HepG2 (cell line): ENCODE data around the gene SMAD1. TPM values are rescaled to one million over a fixed set of nuclear protein-coding genes. Genes with fewer than 3 reads are reported as not detected.

Experiments
- ATAC-seq: fragments of 200-7000 bp; cut with Tn5 transposase; 3 replicates; pipeline ENCODE4 v1.9.1; 2020; ENCODE audit warnings: mild to moderate bottlenecking, moderate library complexity
- BruUV-seq: library from RNA; stranded (reverse); fragments of 400-500 nt; replicated peaks from 2 replicates; lab custom pipeline; 2021; lab: Mats Ljungman, UMichigan
- CTCF ChIA-PET: fragments of 300-600 bp; formaldehyde crosslinking; extraction: SDS; loops from one replicate; lab custom pipeline; 2021; ENCODE audit warnings: low total read pairs, inconsistent platforms, low intra/inter-chr PET ratio; lab: Yijun Ruan, JAX
- POLR2A ChIA-PET: fragments of 350-600 bp; sonication (Branson Sonifier 250); formaldehyde crosslinking; loops from one replicate; lab custom pipeline; 2020; ENCODE audit warnings: antibody characterized with exemption, inconsistent platforms; lab: Yijun Ruan, JAX
- DNase-seq: peaks from one replicate; pipeline ENCODE4 v3.0.0-alpha.2; 2015; ENCODE audit warnings: low spot score
- FAIRE-seq: peaks from 3 replicates; lab custom pipeline; 2011; peaks lifted over from hg19 to GRCh38; lab: Jason Lieb, UNC
- H2AFZ ChIP-seq: one replicate; pipeline ENCODE4 v1.6.1; 2011; ENCODE audit warnings: low read length, inconsistent platforms
- H3K27ac ChIP-seq: fragments of 300-600 bp; 3 replicates; pipeline ENCODE4 v1.8.0; 2011; ENCODE audit warnings: mixed run types, mild to moderate bottlenecking, mixed read lengths, low read length, inconsistent platforms; ENCODE audit not compliant: insufficient read depth; ENCODE audit errors: extremely low read length
- H3K27me3 ChIP-seq, 2 experiments: fragments of 200-600 bp in 1 of 2; 2 replicates in 1 of 2; 3 replicates in 1 of 2; pipeline versions ENCODE4 v1.6.0 to v1.8.0; 2011; ENCODE audit warnings: low read length in 2 of 2, mild to moderate bottlenecking in 2 of 2, moderate library complexity in 2 of 2, inconsistent platforms in 1 of 2; ENCODE audit not compliant: insufficient read depth in 2 of 2, control insufficient read depth in 1 of 2
- H3K36me3 ChIP-seq, 2 experiments: fragments of 200-600 bp in 1 of 2; replicated peaks in 1 of 2; 2 replicates in 1 of 2; 3 replicates in 1 of 2; pipeline versions ENCODE4 v1.5.1 to v1.8.0; 2011; ENCODE audit warnings: low read length in 2 of 2, inconsistent platforms in 1 of 2; ENCODE audit not compliant: insufficient read depth in 2 of 2, control insufficient read depth in 1 of 2
- H3K4me1 ChIP-seq: 2 replicates; pipeline ENCODE4 v1.5.1; 2012; ENCODE audit warnings: low read length, inconsistent platforms; ENCODE audit not compliant: insufficient read depth
- H3K4me2 ChIP-seq: 2 replicates; pipeline ENCODE4 v1.6.0; 2011; ENCODE audit warnings: low read depth, low read length, inconsistent platforms
- H3K4me3 ChIP-seq, 3 experiments: fragments of 200-600 bp in 1 of 3; sonication (generic), shearing (Covaris generic) in 1 of 3; replicated peaks in 1 of 3; 2 replicates each; pipeline ENCODE4 v1.5.1; 2011 to 2016; ENCODE audit warnings: low read length in 3 of 3, inconsistent platforms in 2 of 3, low read depth in 2 of 3, mild to moderate bottlenecking in 2 of 3, control low read depth in 1 of 3, mixed read lengths in 1 of 3; ENCODE audit not compliant: insufficient read depth in 1 of 3
- H3K79me2 ChIP-seq: one replicate; pipeline ENCODE4 v1.6.1; 2011; ENCODE audit warnings: low read length, inconsistent platforms; ENCODE audit not compliant: insufficient read depth
- H3K9ac ChIP-seq: 2 replicates; pipeline ENCODE4 v1.6.0; 2011; ENCODE audit warnings: mild to moderate bottlenecking, low read depth, low read length, inconsistent platforms; ENCODE audit not compliant: insufficient read depth
- H3K9me3 ChIP-seq: 2 replicates; pipeline ENCODE4 v1.5.1; 2012; ENCODE audit warnings: mild to moderate bottlenecking, low read length
- H4K20me1 ChIP-seq: 2 replicates; pipeline ENCODE4 v1.6.0; 2011; ENCODE audit warnings: inconsistent platforms, mild to moderate bottlenecking, low read length, moderate library complexity; ENCODE audit not compliant: insufficient read depth
- CCAR2 ChIP-seq: fragments of 200-400 bp; formaldehyde crosslinking; optimal IDR thresholded peaks from 2 replicates; pipeline ENCODE3; 2018; ENCODE audit warnings: low read depth, mild to moderate bottlenecking, low read length, moderate library complexity
- FOXO1 ChIP-seq: sonication (generic); formaldehyde crosslinking; IDR thresholded peaks from 2 replicates; pipeline ENCODE4 v1.4.0; 2020; ENCODE audit warnings: missing genetic modification reagents
- IKZF4 ChIP-seq: sonication (generic); formaldehyde crosslinking; IDR thresholded peaks from 2 replicates; pipeline ENCODE4 v1.5.1; 2020; ENCODE audit warnings: borderline replicate concordance, mild to moderate bottlenecking, low read depth, missing genetic modification reagents; ENCODE audit errors: not compliant biosample characterization
- KDM4B ChIP-seq: sonication (generic); formaldehyde crosslinking; IDR thresholded peaks from 2 replicates; pipeline ENCODE4 v1.4.0; 2020; ENCODE audit warnings: missing genetic modification reagents
- MLLT10 ChIP-seq: sonication (generic); formaldehyde crosslinking; IDR thresholded peaks from 2 replicates; pipeline ENCODE4 v1.4.0; 2020; ENCODE audit warnings: missing genetic modification reagents
- PCBP2 ChIP-seq: fragments of 200-400 bp; formaldehyde crosslinking; optimal IDR thresholded peaks from 2 replicates; pipeline ENCODE3; 2018; ENCODE audit warnings: low read length, low read depth; ENCODE audit not compliant: poor library complexity, severe bottlenecking
- RFX1 ChIP-seq: fragments of 450-650 bp; IDR thresholded peaks from 2 replicates; pipeline ENCODE4 v1.6.1; 2017
- RXRB ChIP-seq: IDR thresholded peaks from 2 replicates; pipeline ENCODE4 v1.6.1; 2016; ENCODE audit warnings: borderline replicate concordance, missing genetic modification reagents, missing compliant biosample characterization
- SRY ChIP-seq: sonication (generic); formaldehyde crosslinking; IDR thresholded peaks from 2 replicates; pipeline ENCODE4 v1.8.0; 2022; ENCODE audit warnings: mild to moderate bottlenecking, missing genetic modification reagents
- U2AF1 ChIP-seq: fragments of 200-400 bp; formaldehyde crosslinking; optimal IDR thresholded peaks from 2 replicates; pipeline ENCODE3; 2017; ENCODE audit warnings: mild to moderate bottlenecking, low read depth, low read length
- ZNF143 ChIP-seq: sonication (generic); formaldehyde crosslinking; IDR thresholded peaks from 2 replicates; pipeline ENCODE4 v1.4.0; 2020; ENCODE audit warnings: missing genetic modification reagents
- ZNF292 ChIP-seq: sonication (generic); formaldehyde crosslinking; IDR thresholded peaks from 2 replicates; pipeline ENCODE4 v1.8.1; 2022; ENCODE audit warnings: mild to moderate bottlenecking, low read depth, missing genetic modification reagents, borderline replicate concordance
- ZNF30 ChIP-seq: sonication (generic); formaldehyde crosslinking; IDR thresholded peaks from 2 replicates; pipeline ENCODE4 v1.5.0; 2020; ENCODE audit warnings: mild to moderate bottlenecking, missing genetic modification reagents
- ZNF468 ChIP-seq: sonication (generic); formaldehyde crosslinking; IDR thresholded peaks from 2 replicates; pipeline ENCODE4 v1.8.0; 2022; ENCODE audit warnings: mild to moderate bottlenecking, moderate library complexity, missing genetic modification reagents
- ZNF674 ChIP-seq: sonication (generic); formaldehyde crosslinking; IDR thresholded peaks from 2 replicates; pipeline ENCODE4 v1.5.0; 2020; ENCODE audit warnings: low read depth, mild to moderate bottlenecking, missing genetic modification reagents
- ZNF776 ChIP-seq: sonication (generic); formaldehyde crosslinking; IDR thresholded peaks from 2 replicates; pipeline ENCODE4 v1.4.0; 2020; ENCODE audit warnings: mild to moderate bottlenecking, missing genetic modification reagents
- ZSCAN25 ChIP-seq: sonication (generic); formaldehyde crosslinking; IDR thresholded peaks from 2 replicates; pipeline ENCODE4 v1.8.0; 2022; ENCODE audit warnings: mild to moderate bottlenecking, missing genetic modification reagents
- WGBS: methylation state at CpG from one replicate; pipeline ENCODE4 v1.1.6; 2017; ENCODE audit warnings: low lambda C conversion rate; 5-methylcytosine and 5-hydroxymethylcytosine counted together
- in situ Hi-C: cut with HindIII; loops from 2 replicates; pipeline ENCODE4 v1.10.0; 2017; ENCODE audit warnings: low pct_unique_long_range_greater_than_20kb; ENCODE audit not compliant: extremely low pct_ligation_motif_present
- intact Hi-C: fragments of 100-400 bp; cut with micrococcal nuclease; formaldehyde crosslinking; loops from one replicate; pipeline ENCODE4 v1.10.0; 2022; ENCODE audit not compliant: unreplicated experiment
- polyA plus RNA-seq, 8 experiments: library from polyadenylated mRNA; depleted of rRNA in 3 of 8; stranded (reverse) in 7 of 8; unstranded in 1 of 8; fragments of >200 nt; fragmentation: Illumina TruSeq in 4 of 8; extraction: Trizol in 4 of 8; gene quantifications; 2 replicates each; pipeline versions ENCODE4 v1.2.1 to v1.2.3, GENCODE V29; 2011 to 2016; ENCODE audit warnings: low read depth in 4 of 8, missing spikeins in 1 of 8, mixed read lengths in 1 of 8; ENCODE audit not compliant: insufficient read depth in 1 of 8
- total RNA-seq, 5 experiments: library from RNA; depleted of rRNA; stranded (reverse); fragments of >200 nt; fragmentation: Illumina TruSeq; extraction: Trizol; gene quantifications; 2 replicates each; pipeline ENCODE4 v1.2.3, GENCODE V29; 2016; ENCODE audit warnings: low read depth in 1 of 5
- TF ChIP-seq, protein P1 (sequence below): sonication (generic); formaldehyde crosslinking; IDR thresholded peaks from 2 replicates; pipeline ENCODE4 v1.8.1; 2023; ENCODE audit warnings: mild to moderate bottlenecking, missing genetic modification reagents
- TF ChIP-seq, protein P2 (sequence below): IDR thresholded peaks from 2 replicates; pipeline ENCODE4 v1.6.1; 2016; ENCODE audit warnings: missing biosample characterization, missing genetic modification reagents, low read depth

Gene SMAD1
- total and polyA plus RNA-seq, 2 of the 13 experiments (the other 11 are each of a cell fraction or from before 2014, with no cell fraction given) = 12.7 to 16.6 TPM

DNA sequence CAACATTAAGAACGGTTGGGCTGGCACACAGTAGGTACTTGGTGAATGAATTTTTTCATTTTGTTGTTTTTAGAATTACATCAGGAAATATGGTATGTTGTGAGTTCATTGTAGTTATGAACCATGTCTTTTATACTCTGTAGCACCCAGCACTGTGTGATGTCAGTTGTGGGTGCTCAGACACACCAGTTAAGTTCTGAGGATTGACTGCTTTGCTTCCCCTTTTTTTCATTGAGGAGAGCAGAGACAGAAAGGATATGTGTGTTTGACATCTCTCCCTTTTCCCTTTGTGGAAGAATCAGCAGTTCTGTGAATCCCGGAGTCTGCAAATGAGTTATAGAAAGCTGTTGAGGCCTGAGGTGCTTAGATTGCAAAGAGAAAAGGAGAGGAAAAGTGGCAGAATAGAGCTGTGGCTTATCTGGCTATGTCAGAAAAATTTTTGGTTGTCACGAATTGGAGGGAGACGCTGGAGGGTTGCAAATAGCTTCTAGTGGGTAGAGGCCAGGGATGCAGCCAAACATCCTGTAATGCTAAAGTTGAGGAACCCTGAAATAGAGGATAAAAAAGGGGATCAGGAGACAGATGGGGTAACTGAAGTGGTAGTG is 13.1 kb downstream of the SMAD1 start:
- WGBS = 94% methylated on average over 4 of the region's 4 CpGs
- BruUV-seq = no TSS peak
- TF ChIP-seq ZNF30 (CRISPR knock-in tag) = no peak
- no peak for TF ChIP-seq RXRB
- in situ Hi-C loops = no loop called here
- ChIA-PET POLR2A (no interaction called here), CTCF (no interaction called here)
- Histone ChIP-seq H3K36me3 (no peaks in the 10 kb centered on the region), H3K27me3 (no peaks in the 10 kb centered on the region), H3K4me2 (no peak overlapping the region), H3K4me1 (no peaks in the 10 kb centered on the region), H3K9me3 (no peaks in the 10 kb centered on the region), H4K20me1 (no peaks in the 10 kb centered on the region), H3K79me2 (peaks cover 7% of the 10 kb centered on the region), H3K4me3 (no peak overlapping the region), H3K9ac (no peak overlapping the region), H2AFZ (no peak overlapping the region), H3K27ac (no peak overlapping the region)
- DNase-seq = no peak
- FAIRE-seq = no peak
- intact Hi-C loops = no loop called here
- no peak for ATAC-seq

DNA sequence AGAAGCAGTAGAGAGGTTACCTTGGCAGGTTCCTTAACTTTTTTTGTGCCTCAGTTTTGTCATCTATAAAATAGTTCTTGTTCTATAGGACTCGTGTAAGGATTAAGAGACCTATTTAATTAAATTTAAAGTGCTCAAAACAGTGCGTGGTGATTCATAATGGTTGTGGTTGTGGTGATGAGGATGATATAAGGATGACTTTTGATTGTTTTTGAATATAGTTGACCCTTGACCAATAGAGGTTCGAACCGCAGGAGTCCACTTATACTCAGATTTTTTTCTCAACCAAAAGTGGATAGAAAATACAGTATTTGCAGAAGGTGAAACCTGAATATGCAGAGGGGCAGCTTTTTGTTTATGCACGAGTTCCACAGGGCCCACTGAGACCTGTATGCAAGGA is 14.6 kb downstream of the SMAD1 start:
- Histone ChIP-seq H3K9ac (no peak overlapping the region), H3K4me1 (no peaks in the 10 kb centered on the region), H3K79me2 (peaks cover 1% of the 10 kb centered on the region), H3K27ac (no peak overlapping the region), H3K4me3 (no peak overlapping the region), H3K36me3 (no peaks in the 10 kb centered on the region), H3K9me3 (no peaks in the 10 kb centered on the region), H3K27me3 (no peaks in the 10 kb centered on the region), H2AFZ (no peak overlapping the region), H3K4me2 (no peak overlapping the region), H4K20me1 (no peaks in the 10 kb centered on the region)
- no TSS peak for BruUV-seq
- intact Hi-C loops (no loop called here), in situ Hi-C loops (no loop called here)
- FAIRE-seq (no peak), DNase-seq (no peak), ATAC-seq (no peak)
- ChIA-PET POLR2A (no interaction called here), CTCF (no interaction called here)
- WGBS = 96% methylated on average over 5 of the region's 5 CpGs
- TF ChIP-seq, protein P1, sequence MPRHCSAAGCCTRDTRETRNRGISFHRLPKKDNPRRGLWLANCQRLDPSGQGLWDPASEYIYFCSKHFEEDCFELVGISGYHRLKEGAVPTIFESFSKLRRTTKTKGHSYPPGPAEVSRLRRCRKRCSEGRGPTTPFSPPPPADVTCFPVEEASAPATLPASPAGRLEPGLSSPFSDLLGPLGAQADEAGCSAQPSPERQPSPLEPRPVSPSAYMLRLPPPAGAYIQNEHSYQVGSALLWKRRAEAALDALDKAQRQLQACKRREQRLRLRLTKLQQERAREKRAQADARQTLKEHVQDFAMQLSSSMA (CRISPR knock-in tag) = no peak
- no peak for TF ChIP-seq MLLT10 (CRISPR knock-in tag)
- no peak for TF ChIP-seq ZNF674 (CRISPR knock-in tag)
- TF ChIP-seq ZSCAN25 = no peak
- no peak for TF ChIP-seq KDM4B (CRISPR knock-in tag)
- no peak for TF ChIP-seq ZNF143 (CRISPR knock-in tag)
- TF ChIP-seq SRY (CRISPR knock-in tag) = no peak
- TF ChIP-seq, protein P2, sequence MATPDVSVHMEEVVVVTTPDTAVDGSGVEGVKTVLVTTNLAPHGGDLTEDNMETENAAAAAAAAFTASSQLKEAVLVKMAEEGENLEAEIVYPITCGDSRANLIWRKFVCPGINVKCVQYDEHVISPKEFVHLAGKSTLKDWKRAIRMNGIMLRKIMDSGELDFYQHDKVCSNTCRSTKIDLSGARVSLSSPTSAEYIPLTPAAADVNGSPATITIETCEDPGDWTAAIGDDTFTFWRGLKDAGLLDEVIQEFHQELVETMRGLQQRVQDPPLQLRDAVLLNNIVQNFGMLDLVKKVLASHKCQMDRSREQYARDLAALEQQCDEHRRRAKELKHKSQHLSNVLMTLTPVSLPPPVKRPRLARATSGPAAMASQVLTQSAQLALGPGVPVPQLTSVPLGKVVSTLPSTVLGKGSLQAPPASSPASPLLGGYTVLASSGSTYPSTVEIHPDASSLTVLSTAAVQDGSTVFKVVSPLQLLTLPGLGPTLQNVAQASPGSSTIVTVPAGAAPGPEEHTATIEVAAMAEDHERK (CRISPR knock-in tag) = no peak
- TF ChIP-seq U2AF1 = no peak
- no peak for TF ChIP-seq ZNF468 (CRISPR knock-in tag)
- no peak for TF ChIP-seq ZNF292 (CRISPR knock-in tag)
- TF ChIP-seq ZNF776 (CRISPR knock-in tag) = no peak
- no peak for TF ChIP-seq RXRB
- TF ChIP-seq FOXO1 (CRISPR knock-in tag) = no peak
- TF ChIP-seq IKZF4 (CRISPR knock-in tag) = no peak
- no peak for TF ChIP-seq CCAR2
- no peak for TF ChIP-seq RFX1
- TF ChIP-seq PCBP2 = no peak
